Testis (tissue), 3 donors: ENCODE results near the gene C4BPA. TPM values are rescaled to one million over a fixed set of nuclear protein-coding genes. Genes with fewer than 3 reads are reported as not detected.

Experiments
- DNase-seq: peaks from one replicate; pipeline ENCODE4 v3.0.0-alpha.2; 2019
- H3K27ac ChIP-seq, 2 donors: fragments of 200-600 bp; sonication (generic); one replicate each; pipeline ENCODE4 v1.5.1; 2019
- H3K27me3 ChIP-seq: fragments of 200-600 bp; sonication (generic); one replicate; pipeline ENCODE4 v1.5.1; 2019
- H3K36me3 ChIP-seq: fragments of 200-600 bp; sonication (generic); one replicate; pipeline ENCODE4 v1.5.1; 2017; ENCODE audit warnings: low read depth; ENCODE audit errors: missing control alignments
- H3K4me1 ChIP-seq: fragments of 200-600 bp; sonication (generic); one replicate; pipeline ENCODE4 v1.5.1; 2019
- H3K4me3 ChIP-seq, 2 donors: fragments of 200-600 bp; sonication (generic); one replicate each; pipeline ENCODE4 v1.5.1; 2017 to 2019
- H3K9me3 ChIP-seq: fragments of 200-600 bp; sonication (generic); one replicate; pipeline ENCODE4 v1.5.1; 2017
- POLR2A ChIP-seq: fragments of 450-650 bp; IDR thresholded peaks from one replicate; pipeline ENCODE4 v1.6.1; 2017; ENCODE audit warnings: antibody characterized with exemption, mild to moderate bottlenecking, moderate library complexity
- WGBS, 2 donors: methylation state at CpG; one replicate each; pipeline ENCODE4 v1.1.5; 2018; 5-methylcytosine and 5-hydroxymethylcytosine counted together
- intact Hi-C: fragments of 100-400 bp; cut with DNase I; formaldehyde crosslinking; loops from one replicate; pipeline ENCODE4 v1.15.1; 2023; ENCODE audit warnings: low total_unique reads
- polyA plus RNA-seq: library from polyadenylated mRNA; stranded (reverse); fragments of 350-450 nt; fragmentation: Illumina TruSeq; extraction: RNeasy Lipid Tissue Mini Kit (QIAGEN cat#74804); gene quantifications from one replicate; pipeline ENCODE4 v1.2.3, GENCODE V29; 2014; ENCODE audit warnings: low read depth, low replicate concordance; ENCODE audit not compliant: insufficient read depth
- small RNA-seq, 2 donors: library from RNA; depleted of rRNA; stranded (forward); fragments of <200 nt; gene quantifications; one replicate each; pipeline ENCODE3, GENCODE V24; 2016
- total RNA-seq, 2 donors: library from RNA; depleted of rRNA; stranded (reverse); fragments of >200 nt; gene quantifications; one replicate each; pipeline ENCODE4 v1.2.3, GENCODE V29; 2016
- TF ChIP-seq, protein P1 (sequence below), 3 experiments: fragments of 450-650 bp in 2 of 3; fragments of 200-600 bp in 1 of 3; sonication (generic) in 1 of 3; IDR thresholded peaks; one replicate each; pipeline ENCODE4 v1.5.1; 2016 to 2019; ENCODE audit warnings: antibody characterized with exemption in 3 of 3, mild to moderate bottlenecking in 2 of 3, moderate library complexity in 1 of 3

The C4BPA gene
- total and polyA plus RNA-seq, 3 donors from 2014 or later, result 0.24 to 1.0 (median 0.43) TPM

GRCh38 chr1:207191061-207191460, 87.0 kb downstream of the C4BPA start:
- Histone ChIP-seq H3K4me1 (no peaks in the 10 kb centered on the region), H3K36me3 (no peaks in the 10 kb centered on the region), H3K27ac (no peak overlapping the region), H3K27me3 (no peaks in the 10 kb centered on the region), H3K9me3 (no peaks in the 10 kb centered on the region), H3K4me3 (no peak overlapping the region)
- TF ChIP-seq, protein P1, sequence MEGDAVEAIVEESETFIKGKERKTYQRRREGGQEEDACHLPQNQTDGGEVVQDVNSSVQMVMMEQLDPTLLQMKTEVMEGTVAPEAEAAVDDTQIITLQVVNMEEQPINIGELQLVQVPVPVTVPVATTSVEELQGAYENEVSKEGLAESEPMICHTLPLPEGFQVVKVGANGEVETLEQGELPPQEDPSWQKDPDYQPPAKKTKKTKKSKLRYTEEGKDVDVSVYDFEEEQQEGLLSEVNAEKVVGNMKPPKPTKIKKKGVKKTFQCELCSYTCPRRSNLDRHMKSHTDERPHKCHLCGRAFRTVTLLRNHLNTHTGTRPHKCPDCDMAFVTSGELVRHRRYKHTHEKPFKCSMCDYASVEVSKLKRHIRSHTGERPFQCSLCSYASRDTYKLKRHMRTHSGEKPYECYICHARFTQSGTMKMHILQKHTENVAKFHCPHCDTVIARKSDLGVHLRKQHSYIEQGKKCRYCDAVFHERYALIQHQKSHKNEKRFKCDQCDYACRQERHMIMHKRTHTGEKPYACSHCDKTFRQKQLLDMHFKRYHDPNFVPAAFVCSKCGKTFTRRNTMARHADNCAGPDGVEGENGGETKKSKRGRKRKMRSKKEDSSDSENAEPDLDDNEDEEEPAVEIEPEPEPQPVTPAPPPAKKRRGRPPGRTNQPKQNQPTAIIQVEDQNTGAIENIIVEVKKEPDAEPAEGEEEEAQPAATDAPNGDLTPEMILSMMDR (IDR thresholded peaks at IDR 0.05), result no peak
- intact Hi-C loops, result no loop called here
- no peak for DNase-seq

GRCh38 chr1:207191776-207192175, 87.7 kb downstream of the C4BPA start:
- no peak for TF ChIP-seq POLR2A
- TF ChIP-seq, protein P1 (IDR thresholded peaks at IDR 0.05), result no peak

GRCh38 chr1:207194197-207194596, 90.2 kb downstream of the C4BPA start:
- no peak overlapping the region for H3K27ac ChIP-seq
- H3K36me3 ChIP-seq, result no peaks in the 10 kb centered on the region
- H3K4me3 ChIP-seq, result no peak overlapping the region
- H3K9me3 ChIP-seq, result no peaks in the 10 kb centered on the region
- no peak for TF ChIP-seq POLR2A
- TF ChIP-seq, protein P1 (IDR thresholded peaks at IDR 0.05), result no peak
- H3K27me3 ChIP-seq, result no peaks in the 10 kb centered on the region
- DNase-seq, result no peak
- no peaks in the 10 kb centered on the region for H3K4me1 ChIP-seq
- WGBS, 2 donors, result 91 to 100% methylated on average over 1 of the region's 1 CpG
- intact Hi-C loops, result no loop called here

More at GRCh38 chr1:207191776-207192175, 87.7 kb downstream of the C4BPA start:
- Histone ChIP-seq H3K27me3 (no peaks in the 10 kb centered on the region), H3K36me3 (no peaks in the 10 kb centered on the region), H3K4me1 (no peaks in the 10 kb centered on the region), H3K27ac (no peak overlapping the region), H3K9me3 (no peaks in the 10 kb centered on the region), H3K4me3 (no peak overlapping the region)
- 86 to 93% methylated on average over 3 of the region's 3 CpGs for WGBS, 2 donors
- DNase-seq, result no peak
- intact Hi-C loops, result no loop called here

Small RNAs within 50 kb of the gene (small RNA-seq; reads per million reads assigned to genes)
- gene AL445493.1, result 0 reads per million in 2 donors

Other genes with a start within 250 kb of the C4BPA start
- under 1 TPM in 1 of 2 donors, not detected in 1; 0.43 TPM for gene IL20, start 238.6 kb upstream of the C4BPA start, total RNA-seq
- 0.37 TPM for gene IL20, start 238.6 kb upstream of the C4BPA start, polyA plus RNA-seq
- gene IL24, start 206.8 kb upstream of the C4BPA start, total RNA-seq, result not detected
- not detected for gene IL24, start 206.8 kb upstream of the C4BPA start, polyA plus RNA-seq
- gene FCMR, start 182.3 kb upstream of the C4BPA start, total RNA-seq, result 1 to 10 TPM; 1.1 to 1.3 TPM
- 5.3 TPM for gene FCMR, start 182.3 kb upstream of the C4BPA start, polyA plus RNA-seq
- not detected for gene PIGR, start 157.8 kb upstream of the C4BPA start, total RNA-seq
- gene PIGR, start 157.8 kb upstream of the C4BPA start, polyA plus RNA-seq, result 0.38 TPM
- under 1 TPM in 1 of 2 donors, not detected in 1; 0.31 TPM for gene FCAMR, start 133.8 kb upstream of the C4BPA start, total RNA-seq
- 0.41 TPM for gene FCAMR, start 133.8 kb upstream of the C4BPA start, polyA plus RNA-seq
- gene C1orf116, start 71.5 kb upstream of the C4BPA start, total RNA-seq, result under 1 TPM; 0.31 to 0.71 TPM
- 0.88 TPM for gene C1orf116, start 71.5 kb upstream of the C4BPA start, polyA plus RNA-seq
- 10 to 100 TPM; 10.9 to 12.3 TPM for gene YOD1, start 53.0 kb upstream of the C4BPA start, total RNA-seq
- 8.7 TPM for gene YOD1, start 53.0 kb upstream of the C4BPA start, polyA plus RNA-seq
- 10 to 100 TPM; 13.9 to 17.6 TPM for gene PFKFB2, start 51.0 kb upstream of the C4BPA start, total RNA-seq
- 12.9 TPM for gene PFKFB2, start 51.0 kb upstream of the C4BPA start, polyA plus RNA-seq
- under 1 TPM; 0.63 to 0.87 TPM for gene C4BPB, start 15.4 kb upstream of the C4BPA start, total RNA-seq
- 1.6 TPM for gene C4BPB, start 15.4 kb upstream of the C4BPA start, polyA plus RNA-seq
- gene CD55, start 217.4 kb downstream of the C4BPA start, total RNA-seq, result 10 to 100 TPM; 38.0 to 45.7 TPM
- 60.6 TPM for gene CD55, start 217.4 kb downstream of the C4BPA start, polyA plus RNA-seq